HG03095 (cell line): Measurements from ENCODE around the gene MGLL.

Experiments
- ATAC-seq: cut with Tn5 transposase; IDR thresholded peaks from one replicate; pipeline ENCODE4 v1.9.1; 2021; ENCODE audit warnings: moderate library complexity; ENCODE audit not compliant: unreplicated experiment

The MGLL gene

GRCh38 chr3:127743351-127744252 lies 78.7 kb downstream of the MGLL start:
- no peak for ATAC-seq

GRCh38 chr3:127742580-127742979 lies 79.7 kb downstream of the MGLL start:
- no peak for ATAC-seq

- no peak for ATAC-seq
Observed at GRCh38 chr3:127741690-127742089, 80.6 kb downstream of the MGLL start.

GRCh38 chr3:127741246-127741645 lies 81.1 kb downstream of the MGLL start:
- no peak for ATAC-seq

- ATAC-seq, result no peak
Observed at GRCh38 chr3:127740136-127740915, 82.0 kb downstream of the MGLL start.

- ATAC-seq, result no peak
Observed at GRCh38 chr3:127739347-127740135, 82.8 kb downstream of the MGLL start.

- no peak for ATAC-seq
Observed at GRCh38 chr3:127738192-127738840, 84.0 kb downstream of the MGLL start.

GRCh38 chr3:127736801-127737539 lies 85.3 kb downstream of the MGLL start:
- no peak for ATAC-seq

- peak; percentile 67 for ATAC-seq
Observed at GRCh38 chr3:127735767-127736693, 86.3 kb downstream of the MGLL start.

GRCh38 chr3:127734754-127735473 lies 87.4 kb downstream of the MGLL start:
- no peak for ATAC-seq

GRCh38 chr3:127734181-127734720 lies 88.1 kb downstream of the MGLL start:
- no peak for ATAC-seq

GRCh38 chr3:127733781-127734180 lies 88.5 kb downstream of the MGLL start:
- no peak for ATAC-seq

- no peak for ATAC-seq
Observed at GRCh38 chr3:127732879-127733350, 89.4 kb downstream of the MGLL start.

- no peak for ATAC-seq
Observed at GRCh38 chr3:127732303-127732702, 90.0 kb downstream of the MGLL start.

- no peak for ATAC-seq
Observed at GRCh38 chr3:127731546-127732289, 90.6 kb downstream of the MGLL start.

- no peak for ATAC-seq
Observed at GRCh38 chr3:127730666-127731295, 91.5 kb downstream of the MGLL start.

GRCh38 chr3:127730171-127730570 lies 92.1 kb downstream of the MGLL start:
- ATAC-seq, result no peak
